GM12891 (cell line): ENCODE results near the gene CABCOCO1.

Experiments used
- PAX5 ChIP-seq: IDR thresholded peaks from 2 replicates; pipeline ENCODE4 v1.6.1; 2011; ENCODE audit warnings: low read length, moderate library complexity, mild to moderate bottlenecking; ENCODE audit not compliant: insufficient read depth, severe bottlenecking
- POLR2A ChIP-seq: IDR thresholded peaks from 2 replicates; pipeline ENCODE4 v1.6.1; 2011; ENCODE audit warnings: low read depth, low read length, control low read depth
- POLR2AphosphoS5 ChIP-seq: IDR thresholded peaks from 2 replicates; pipeline ENCODE4 v1.6.1; 2011; ENCODE audit warnings: low read depth, low read length, control low read depth
- POU2F2 ChIP-seq: IDR thresholded peaks from 2 replicates; pipeline ENCODE4 v1.6.1; 2011; ENCODE audit warnings: low read depth, mild to moderate bottlenecking, control low read depth, low read length, moderate library complexity
- SPI1 ChIP-seq: IDR thresholded peaks from 2 replicates; pipeline ENCODE4 v1.6.1; 2011; ENCODE audit warnings: low read depth, low read length, control low read depth
- TAF1 ChIP-seq: IDR thresholded peaks from 2 replicates; pipeline ENCODE4 v1.6.1; 2011; ENCODE audit warnings: low read depth, low read length, control low read depth

GRCh38 chr10:61753453-61753852 lies 90.7 kb downstream of the CABCOCO1 start:
- TF ChIP-seq POLR2AphosphoS5 (no peak), TAF1 (no peak), POLR2A (no peak), SPI1 (no peak), POU2F2 (no peak), PAX5 (no peak)
